WTC11 (cell line): ENCODE measurements around the gene PRB3.

ENCODE experiments used
- ATF2 ChIP-seq: sonication (generic); formaldehyde crosslinking; IDR thresholded peaks from 2 replicates; pipeline ENCODE4 v1.8.1; 2022; ENCODE audit warnings: low read depth, missing genetic modification reagents, borderline replicate concordance
- ATF6 ChIP-seq: sonication (generic); formaldehyde crosslinking; IDR thresholded peaks from 2 replicates; pipeline ENCODE4 v1.8.1; 2023; ENCODE audit warnings: mild to moderate bottlenecking, missing genetic modification reagents
- CBFB ChIP-seq: sonication (generic); formaldehyde crosslinking; IDR thresholded peaks from 2 replicates; pipeline ENCODE4 v1.8.1; 2022; ENCODE audit warnings: mild to moderate bottlenecking, low read depth, missing genetic modification reagents
- E2F5 ChIP-seq: sonication (generic); formaldehyde crosslinking; IDR thresholded peaks from 2 replicates; pipeline ENCODE4 v1.8.1; 2022; ENCODE audit warnings: mild to moderate bottlenecking, moderate library complexity, missing genetic modification reagents
- EMX1 ChIP-seq: fragments of 250-450 bp; sonication (Bioruptor Pico); IDR thresholded peaks from 2 replicates; pipeline ENCODE4 v1.8.0; 2021; ENCODE audit warnings: mild to moderate bottlenecking
- ESRRA ChIP-seq: sonication (generic); formaldehyde crosslinking; IDR thresholded peaks from 2 replicates; pipeline ENCODE4 v1.8.1; 2022; ENCODE audit warnings: mild to moderate bottlenecking, missing genetic modification reagents, borderline replicate concordance
- IRF2 ChIP-seq: sonication (generic); formaldehyde crosslinking; IDR thresholded peaks from 2 replicates; pipeline ENCODE4 v1.8.0; 2022; ENCODE audit warnings: low read depth, missing genetic modification reagents, borderline replicate concordance
- NFYB ChIP-seq: sonication (generic); formaldehyde crosslinking; conservative IDR thresholded peaks from 2 replicates; pipeline ENCODE4 v1.8.0; 2022; ENCODE audit warnings: low read depth, missing genetic modification reagents
- TEAD4 ChIP-seq: sonication (generic); formaldehyde crosslinking; IDR thresholded peaks from 2 replicates; pipeline ENCODE4 v1.8.0; 2022; ENCODE audit warnings: mild to moderate bottlenecking, missing genetic modification reagents
- ZNF671 ChIP-seq: fragments of 250-450 bp; sonication (Bioruptor Pico); IDR thresholded peaks from 2 replicates; pipeline ENCODE4 v1.8.0; 2021; ENCODE audit warnings: mild to moderate bottlenecking
- TF ChIP-seq, protein P1 (sequence below): fragments of 200-600 bp; IDR thresholded peaks from 2 replicates; pipeline ENCODE4 v1.8.0; 2022; ENCODE audit warnings: antibody characterized with exemption

DNA sequence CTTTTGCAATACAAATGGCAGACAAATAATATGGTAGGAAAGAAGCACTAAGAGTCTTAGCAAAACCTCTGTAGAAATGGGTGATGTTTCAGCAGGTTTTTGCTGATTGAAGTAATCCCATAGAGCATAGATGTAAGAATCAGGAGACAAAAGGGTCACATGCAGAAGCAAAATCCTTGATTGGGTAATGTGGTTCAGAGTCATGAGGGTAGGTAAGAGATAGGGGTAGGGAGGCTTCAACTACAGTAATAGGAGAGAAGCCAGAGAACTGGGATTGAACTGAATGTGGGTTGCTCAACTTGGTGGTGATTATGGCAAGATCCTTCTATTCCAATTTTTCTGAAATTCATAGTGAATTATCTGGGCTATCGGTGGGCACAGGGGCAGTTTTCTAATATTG is 5.0 kb downstream of the PRB3 start:
- TF ChIP-seq TEAD4 (CRISPR knock-in tag) (no peak), ESRRA (CRISPR knock-in tag) (no peak), ATF6 (CRISPR knock-in tag) (no peak), ATF2 (no peak), CBFB (CRISPR knock-in tag) (no peak), E2F5 (CRISPR knock-in tag) (no peak), ZNF671 (CRISPR knock-in tag) (no peak), NFYB (CRISPR knock-in tag) (no peak), EMX1 (CRISPR knock-in tag) (no peak), IRF2 (CRISPR knock-in tag) (no peak)
- TF ChIP-seq, protein P1, sequence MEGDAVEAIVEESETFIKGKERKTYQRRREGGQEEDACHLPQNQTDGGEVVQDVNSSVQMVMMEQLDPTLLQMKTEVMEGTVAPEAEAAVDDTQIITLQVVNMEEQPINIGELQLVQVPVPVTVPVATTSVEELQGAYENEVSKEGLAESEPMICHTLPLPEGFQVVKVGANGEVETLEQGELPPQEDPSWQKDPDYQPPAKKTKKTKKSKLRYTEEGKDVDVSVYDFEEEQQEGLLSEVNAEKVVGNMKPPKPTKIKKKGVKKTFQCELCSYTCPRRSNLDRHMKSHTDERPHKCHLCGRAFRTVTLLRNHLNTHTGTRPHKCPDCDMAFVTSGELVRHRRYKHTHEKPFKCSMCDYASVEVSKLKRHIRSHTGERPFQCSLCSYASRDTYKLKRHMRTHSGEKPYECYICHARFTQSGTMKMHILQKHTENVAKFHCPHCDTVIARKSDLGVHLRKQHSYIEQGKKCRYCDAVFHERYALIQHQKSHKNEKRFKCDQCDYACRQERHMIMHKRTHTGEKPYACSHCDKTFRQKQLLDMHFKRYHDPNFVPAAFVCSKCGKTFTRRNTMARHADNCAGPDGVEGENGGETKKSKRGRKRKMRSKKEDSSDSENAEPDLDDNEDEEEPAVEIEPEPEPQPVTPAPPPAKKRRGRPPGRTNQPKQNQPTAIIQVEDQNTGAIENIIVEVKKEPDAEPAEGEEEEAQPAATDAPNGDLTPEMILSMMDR = no peak
